Parathyroid adenoma (tissue), 2 donors: ENCODE results near the gene PHACTR2.

Experiments used
- H2AFZ ChIP-seq: fragments of 300-600 bp; sonication (generic); one replicate; pipeline ENCODE4 v1.7.0; 2017; ENCODE audit warnings: antibody characterized with exemption, mild to moderate bottlenecking
- H3K27ac ChIP-seq: fragments of 300-600 bp; sonication (generic); one replicate; pipeline ENCODE4 v1.7.0; 2017
- H3K27me3 ChIP-seq: fragments of 300-600 bp; sonication (generic); one replicate; pipeline ENCODE4 v1.7.0; 2017; ENCODE audit warnings: low read length; ENCODE audit not compliant: control insufficient read depth, insufficient read depth
- H3K36me3 ChIP-seq: fragments of 300-600 bp; sonication (generic); one replicate; pipeline ENCODE4 v1.7.0; 2017; ENCODE audit warnings: low read length; ENCODE audit not compliant: control insufficient read depth, insufficient read depth
- H3K4me1 ChIP-seq: fragments of 300-600 bp; sonication (generic); one replicate; pipeline ENCODE4 v1.7.0; 2017; ENCODE audit warnings: control low read depth
- H3K4me2 ChIP-seq: fragments of 300-600 bp; sonication (generic); one replicate; pipeline ENCODE4 v1.7.0; 2017; ENCODE audit warnings: low read length
- H3K4me3 ChIP-seq: fragments of 300-600 bp; sonication (generic); one replicate; pipeline ENCODE4 v1.7.0; 2017; ENCODE audit warnings: low read depth, low read length
- H3K79me2 ChIP-seq: fragments of 300-600 bp; sonication (generic); one replicate; pipeline ENCODE4 v1.7.0; 2017; ENCODE audit warnings: control low read depth
- H3K9ac ChIP-seq: fragments of 300-600 bp; sonication (generic); one replicate; pipeline ENCODE4 v1.7.0; 2017; ENCODE audit warnings: mild to moderate bottlenecking
- H3K9me3 ChIP-seq: fragments of 300-600 bp; sonication (generic); one replicate; pipeline ENCODE4 v1.7.0; 2017; ENCODE audit warnings: low read length; ENCODE audit not compliant: control insufficient read depth
- TF ChIP-seq, protein P1 (sequence below): fragments of 300-600 bp; sonication (generic); IDR thresholded peaks from one replicate; pipeline ENCODE4 v1.7.0; 2017; ENCODE audit warnings: antibody characterized with exemption, mild to moderate bottlenecking
- donor health status: primary hyperparathyroidism.

Gene PHACTR2

GRCh38 chr6:143696664-143697000, 18.9 kb downstream of the PHACTR2 start:
- Histone ChIP-seq H3K4me3 (no peak overlapping the region), H3K9ac (no peak overlapping the region), H3K27me3 (no peaks in the 10 kb centered on the region), H3K4me1 (peaks cover 14% of the 10 kb centered on the region), H3K27ac (no peak overlapping the region), H3K36me3 (no peaks in the 10 kb centered on the region), H3K79me2 (peaks cover 37% of the 10 kb centered on the region), H3K4me2 (no peak overlapping the region), H2AFZ (no peak overlapping the region), H3K9me3 (no peaks in the 10 kb centered on the region)
- TF ChIP-seq, protein P1, sequence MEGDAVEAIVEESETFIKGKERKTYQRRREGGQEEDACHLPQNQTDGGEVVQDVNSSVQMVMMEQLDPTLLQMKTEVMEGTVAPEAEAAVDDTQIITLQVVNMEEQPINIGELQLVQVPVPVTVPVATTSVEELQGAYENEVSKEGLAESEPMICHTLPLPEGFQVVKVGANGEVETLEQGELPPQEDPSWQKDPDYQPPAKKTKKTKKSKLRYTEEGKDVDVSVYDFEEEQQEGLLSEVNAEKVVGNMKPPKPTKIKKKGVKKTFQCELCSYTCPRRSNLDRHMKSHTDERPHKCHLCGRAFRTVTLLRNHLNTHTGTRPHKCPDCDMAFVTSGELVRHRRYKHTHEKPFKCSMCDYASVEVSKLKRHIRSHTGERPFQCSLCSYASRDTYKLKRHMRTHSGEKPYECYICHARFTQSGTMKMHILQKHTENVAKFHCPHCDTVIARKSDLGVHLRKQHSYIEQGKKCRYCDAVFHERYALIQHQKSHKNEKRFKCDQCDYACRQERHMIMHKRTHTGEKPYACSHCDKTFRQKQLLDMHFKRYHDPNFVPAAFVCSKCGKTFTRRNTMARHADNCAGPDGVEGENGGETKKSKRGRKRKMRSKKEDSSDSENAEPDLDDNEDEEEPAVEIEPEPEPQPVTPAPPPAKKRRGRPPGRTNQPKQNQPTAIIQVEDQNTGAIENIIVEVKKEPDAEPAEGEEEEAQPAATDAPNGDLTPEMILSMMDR: no peak

DNA sequence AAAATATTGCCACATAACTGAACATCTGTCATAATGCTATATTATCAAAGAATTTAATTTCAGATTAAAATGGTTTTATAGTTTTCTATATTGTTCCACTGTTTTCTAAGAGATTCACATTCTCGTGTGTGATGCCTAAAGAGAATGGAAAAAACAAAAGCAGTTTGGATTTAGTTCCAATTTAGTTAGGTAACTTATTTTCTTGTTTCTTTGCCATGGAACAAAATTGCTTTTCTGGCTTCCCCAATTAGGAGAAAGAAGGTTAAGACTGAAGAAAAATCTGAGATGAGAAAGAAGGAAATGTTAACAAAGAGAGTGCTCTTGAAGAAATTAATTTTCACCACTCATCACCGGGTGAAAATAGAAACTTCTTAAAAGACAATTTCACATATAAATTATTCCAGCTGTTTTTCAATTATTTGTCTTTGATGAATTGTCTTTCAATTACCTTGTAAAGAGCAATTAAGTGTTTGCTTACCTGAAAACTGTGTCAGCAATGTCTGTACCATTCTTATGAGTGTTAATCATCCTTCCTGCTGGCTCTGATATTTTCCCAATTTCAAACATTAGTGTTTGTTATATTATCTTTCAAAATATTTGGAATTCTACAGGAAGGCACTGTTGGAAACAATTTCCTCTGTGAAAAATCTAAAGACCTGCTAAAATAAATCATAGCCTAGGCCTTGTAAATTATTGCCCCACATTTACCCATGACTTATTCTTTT, 19.5 kb downstream of the PHACTR2 start:
- Histone ChIP-seq H2AFZ (no peak overlapping the region), H3K79me2 (peaks cover 35% of the 10 kb centered on the region), H3K27ac (no peak overlapping the region), H3K27me3 (no peaks in the 10 kb centered on the region), H3K9me3 (no peaks in the 10 kb centered on the region), H3K36me3 (no peaks in the 10 kb centered on the region), H3K4me1 (peaks cover 14% of the 10 kb centered on the region), H3K9ac (no peak overlapping the region), H3K4me2 (no peak overlapping the region), H3K4me3 (no peak overlapping the region)
- TF ChIP-seq, protein P1: no peak

DNA sequence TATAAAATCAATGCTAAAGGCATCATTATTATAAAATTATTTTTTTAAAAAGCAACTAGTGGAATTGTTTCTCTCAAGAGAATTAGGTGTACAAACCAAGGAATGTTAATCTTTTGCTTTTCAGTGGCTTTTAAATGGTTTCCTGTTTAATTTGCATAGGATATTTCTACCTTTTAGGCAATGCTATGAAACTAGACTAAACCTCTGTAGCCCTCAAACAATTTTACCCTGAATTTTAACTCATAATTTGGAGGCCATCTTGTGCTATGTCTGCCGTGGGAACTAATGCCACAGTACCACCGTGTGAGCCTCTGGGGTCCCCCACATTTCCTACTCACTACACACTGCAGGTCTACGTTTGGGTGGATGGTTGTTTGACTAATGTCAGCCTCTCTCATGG, 20.6 kb downstream of the PHACTR2 start:
- no peaks in the 10 kb centered on the region for H3K9me3 ChIP-seq
- H3K4me1 ChIP-seq: peaks cover 14% of the 10 kb centered on the region
- H3K36me3 ChIP-seq: no peaks in the 10 kb centered on the region
- H3K4me3 ChIP-seq: no peak overlapping the region
- H3K27ac ChIP-seq: no peak overlapping the region
- H3K79me2 ChIP-seq: peaks cover 30% of the 10 kb centered on the region
- H3K27me3 ChIP-seq: no peaks in the 10 kb centered on the region
- TF ChIP-seq, protein P1: no peak
- no peak overlapping the region for H2AFZ ChIP-seq
- H3K4me2 ChIP-seq: no peak overlapping the region
- no peak overlapping the region for H3K9ac ChIP-seq

- Histone ChIP-seq H3K4me2 (no peak overlapping the region), H2AFZ (no peak overlapping the region), H3K27me3 (no peaks in the 10 kb centered on the region), H3K79me2 (peaks cover 24% of the 10 kb centered on the region), H3K9me3 (no peaks in the 10 kb centered on the region), H3K4me1 (peaks cover 14% of the 10 kb centered on the region), H3K27ac (no peak overlapping the region), H3K4me3 (no peak overlapping the region), H3K36me3 (no peaks in the 10 kb centered on the region), H3K9ac (no peak overlapping the region)
- TF ChIP-seq, protein P1: no peak
Measured at GRCh38 chr6:143698759-143699429, 21.1 kb downstream of the PHACTR2 start.
